Measurements from ENCODE around the gene ARHGAP35.
"Not testable (repeated sequence)": the region's sequence is repeated elsewhere in the genome, so short reads cannot be mapped to it uniquely, and the experiment has no call there.

Gene ARHGAP35

DNA sequence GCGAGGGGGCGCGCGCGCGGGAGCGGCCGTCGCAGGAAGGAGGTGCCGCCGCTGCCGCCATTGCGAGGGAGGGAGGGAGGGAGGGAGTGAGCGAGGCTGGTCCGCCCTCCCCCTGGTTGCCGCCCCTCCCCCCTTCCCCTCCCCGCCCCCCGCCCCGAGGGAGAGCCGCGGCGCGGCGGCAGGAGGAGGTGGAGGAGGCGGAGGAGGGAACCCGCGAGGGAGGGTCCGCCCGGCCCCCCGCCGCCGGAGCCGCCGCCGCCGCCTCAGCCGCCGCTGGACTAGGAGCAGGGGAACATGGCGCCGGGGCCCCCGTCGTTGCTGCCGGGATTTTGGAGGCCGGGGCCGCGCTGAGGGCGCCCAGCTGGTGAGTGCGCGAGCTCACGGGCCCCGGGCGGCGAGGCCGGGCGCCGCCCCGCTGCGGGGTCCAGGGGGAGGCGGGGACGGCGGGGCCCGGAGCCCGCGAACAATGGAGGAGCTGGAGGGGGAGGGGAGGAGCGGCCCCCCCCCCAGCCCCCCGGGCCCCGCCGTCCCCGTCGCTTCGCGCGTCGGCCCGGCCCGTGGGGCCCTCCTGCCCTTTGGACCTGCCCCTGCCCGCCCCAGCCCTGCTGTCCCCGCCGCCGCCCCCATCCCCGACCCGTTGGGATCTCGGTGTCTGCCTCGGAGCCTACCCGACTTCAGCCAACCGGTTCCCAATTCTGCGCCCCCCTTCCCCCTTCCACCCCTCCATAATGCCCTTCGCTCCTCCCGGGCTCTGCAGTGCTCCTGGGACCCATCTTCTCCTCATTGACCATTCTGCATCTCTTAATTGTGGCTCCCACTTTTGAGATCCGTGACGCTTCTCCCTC lies at the start of gene ARHGAP35:
ARHGAP35 (plus strand) TSS at position 152 of the 845 bp plus-strand sequence. CDS start 57,679 bp downstream, outside the sequence.
- no peak for DNase-seq (ENCODE audit: low read depth)

DNA sequence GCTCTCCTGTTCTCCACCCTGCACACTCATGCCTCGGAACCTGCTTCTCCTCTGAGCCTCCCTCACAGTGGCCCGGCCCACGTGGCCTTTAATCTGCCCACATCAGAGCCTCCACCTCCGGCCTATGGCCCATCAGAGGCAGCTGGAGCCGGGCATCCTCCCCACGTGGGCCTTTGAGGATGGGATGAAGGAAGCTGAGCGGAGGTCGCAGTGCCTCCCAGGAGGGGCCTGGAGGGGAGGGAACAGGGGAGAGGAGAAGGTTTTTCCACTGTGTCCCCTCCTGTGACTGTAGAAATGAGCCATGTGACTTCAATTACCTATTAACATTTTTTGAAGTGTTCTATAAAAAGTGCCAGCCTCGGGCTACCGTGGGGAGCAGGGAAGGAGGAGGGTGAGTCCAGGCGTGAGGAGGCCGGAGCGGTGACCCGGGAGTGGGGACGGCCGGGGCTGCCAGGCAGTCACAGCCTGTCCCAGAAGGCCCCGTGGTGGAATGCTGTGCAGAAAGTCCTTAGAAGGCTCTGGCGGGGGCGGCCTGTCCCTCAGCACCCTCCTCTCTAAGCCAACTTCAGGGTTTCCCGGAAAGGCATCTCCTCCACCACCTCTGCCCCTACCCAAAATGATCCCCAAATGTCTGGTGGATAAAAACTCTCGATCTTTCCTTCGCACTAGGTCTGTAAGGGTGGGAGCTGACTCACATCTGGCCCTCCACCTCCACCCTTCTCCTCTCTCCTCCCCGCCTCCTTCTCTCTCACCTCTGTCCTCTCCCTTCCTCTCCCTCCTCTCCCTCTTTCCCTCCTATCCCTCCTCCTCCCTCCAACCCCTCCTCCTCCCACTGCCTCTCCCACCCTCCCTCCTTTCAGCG lies 47.6 kb upstream of the ARHGAP35 start:
- no peak for DNase-seq (ENCODE audit: low read depth)

DNA sequence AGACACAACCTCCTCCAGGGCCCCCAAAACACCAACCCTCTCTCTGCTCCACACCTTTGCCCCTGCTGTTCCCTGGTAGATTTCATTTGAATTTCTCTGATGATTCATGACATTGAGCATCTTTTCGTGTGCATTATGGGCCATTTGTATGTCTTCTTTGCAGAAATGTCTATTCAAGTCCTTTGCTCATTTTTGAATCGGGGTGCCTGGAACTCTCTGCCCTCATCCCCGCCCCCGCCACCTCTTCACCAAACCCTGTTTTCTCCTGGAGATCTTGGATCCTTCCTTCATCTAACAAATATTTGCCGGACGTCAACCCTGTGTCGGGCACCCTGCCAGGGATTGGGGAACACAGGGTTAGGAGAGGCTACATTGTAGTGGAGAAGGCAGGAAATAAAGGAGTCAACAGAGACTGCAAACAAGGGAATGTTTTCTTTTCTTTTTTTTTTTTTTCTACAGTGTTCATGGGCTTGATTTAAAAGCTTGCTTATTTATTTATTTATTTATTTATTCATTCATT lies 46.9 kb upstream of the ARHGAP35 start:
- DNase-seq (ENCODE audit: low read depth): no peak

DNA sequence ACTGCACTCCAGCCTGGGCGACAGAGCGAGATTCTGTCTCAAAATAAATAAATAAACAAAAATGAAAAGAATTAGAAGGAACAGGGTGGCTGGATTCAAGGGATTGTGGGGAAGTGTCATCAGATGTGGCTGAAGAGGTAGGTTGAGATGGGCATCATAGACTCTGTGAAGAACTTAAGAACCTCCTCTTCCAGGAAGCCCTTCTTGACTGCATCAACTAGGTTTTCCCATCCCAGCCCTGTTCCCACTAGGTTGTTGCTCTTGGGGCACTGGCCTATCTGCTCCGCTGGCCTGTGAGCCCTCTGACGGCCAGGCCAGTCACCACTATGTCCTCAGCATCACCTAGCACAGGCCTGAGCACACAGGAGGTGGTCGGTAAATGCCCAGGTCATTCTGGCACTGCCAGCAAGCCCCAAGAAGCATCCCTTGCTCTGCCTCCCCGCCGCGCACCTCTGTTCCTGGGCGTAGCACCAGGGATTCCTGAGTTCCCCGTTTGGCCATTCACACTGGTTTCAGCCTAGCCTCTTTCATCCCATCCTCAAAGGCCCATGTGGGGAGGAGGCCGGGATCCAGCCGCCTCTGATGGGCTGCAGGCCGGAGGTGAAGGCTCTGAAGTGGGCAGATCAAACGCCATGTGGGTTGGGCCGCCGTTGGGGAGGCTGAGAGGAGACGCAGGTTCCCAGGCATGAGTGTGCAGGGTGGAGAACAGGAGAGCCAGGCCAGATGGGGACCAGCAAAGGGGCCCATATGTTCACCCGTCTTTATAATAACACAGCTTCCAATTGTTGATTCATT lies 44.8 kb upstream of the ARHGAP35 start:
- no peak for DNase-seq (ENCODE audit: low read depth)

DNA sequence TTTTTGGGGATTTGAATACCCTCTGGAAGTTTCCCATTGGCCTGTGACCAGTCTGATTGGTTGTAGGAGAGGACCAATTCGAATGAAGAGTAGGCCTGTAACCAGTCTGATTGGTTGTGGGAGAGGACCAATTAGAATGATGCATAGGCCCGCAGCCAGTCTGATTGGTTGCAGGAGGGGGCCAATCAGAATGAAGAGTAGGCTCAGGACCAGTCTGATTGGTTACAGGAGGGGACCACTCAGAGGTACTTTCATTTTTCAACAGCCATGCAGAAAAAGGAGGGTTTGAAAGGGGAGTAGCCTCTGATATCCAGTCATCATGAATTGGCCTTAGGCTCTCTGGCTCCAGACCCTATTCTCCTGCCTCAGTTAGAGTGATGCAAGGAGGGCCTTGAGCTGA lies 42.0 kb upstream of the ARHGAP35 start:
- DNase-seq (ENCODE audit: low read depth): peak; percentile 12

DNA sequence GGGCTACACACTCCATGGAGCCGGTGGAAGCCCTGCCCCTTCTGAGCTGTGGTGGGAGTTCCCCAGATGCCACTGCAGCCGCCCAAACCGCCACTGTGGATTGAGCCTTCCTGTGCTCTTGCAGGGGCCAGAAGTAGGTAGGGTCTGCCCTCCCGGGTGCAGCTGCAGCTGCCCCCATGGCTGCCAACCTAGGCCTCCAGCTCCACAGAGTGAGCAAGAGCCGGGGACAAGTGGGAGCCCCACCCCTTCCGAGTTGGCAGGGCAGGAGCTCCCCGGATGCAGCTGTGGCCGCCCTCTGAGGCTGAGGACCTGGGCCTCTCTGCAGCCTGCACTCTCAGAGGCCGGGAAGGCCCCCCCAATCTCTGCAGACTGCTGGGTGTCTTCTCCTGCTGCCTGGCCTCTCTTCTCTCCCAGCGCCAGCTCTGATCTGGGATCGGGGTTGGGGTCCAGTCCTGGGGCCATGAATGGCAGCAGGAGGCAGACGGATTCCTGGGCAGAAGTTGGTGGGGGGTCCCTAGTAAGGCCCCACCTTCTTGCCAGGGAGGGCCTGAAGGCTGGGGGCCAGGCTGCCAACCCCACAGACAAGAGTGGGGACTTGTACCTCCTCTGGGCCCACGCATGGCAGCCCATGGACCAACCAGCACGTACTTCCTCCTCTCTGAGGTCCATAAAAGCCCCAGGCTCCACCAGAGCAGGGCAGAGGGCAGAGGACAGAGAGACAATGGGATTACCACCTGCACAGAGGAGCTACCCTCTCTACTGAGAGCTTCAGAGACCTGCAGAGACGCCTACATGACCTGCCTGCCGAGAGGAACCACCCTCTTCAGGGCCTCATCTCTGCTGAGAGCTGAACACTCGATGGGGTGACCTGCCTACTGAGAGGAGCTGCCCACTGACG lies 39.0 kb upstream of the ARHGAP35 start:
- DNase-seq (ENCODE audit: low read depth): peak; percentile 54

DNA sequence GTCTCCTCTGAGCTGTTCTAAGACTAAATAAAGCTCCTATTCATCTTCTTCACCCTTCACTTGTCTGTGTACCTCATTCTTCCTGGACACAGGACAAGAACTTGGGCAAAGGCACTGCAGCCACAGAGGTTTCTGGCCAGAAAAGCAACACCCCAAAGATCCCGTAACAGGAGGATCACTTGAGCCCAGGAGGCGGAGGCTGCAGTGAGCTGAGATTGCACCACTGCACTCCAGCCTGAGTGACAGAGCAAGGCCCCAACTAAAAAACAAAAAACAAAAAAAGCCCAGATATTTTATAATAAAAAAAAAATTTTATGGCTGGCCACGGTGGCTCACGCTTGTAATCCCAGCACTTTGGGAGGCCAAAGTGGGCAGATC lies 38.4 kb upstream of the ARHGAP35 start:
- not testable (repeated sequence) for DNase-seq (ENCODE audit: low read depth)

DNA sequence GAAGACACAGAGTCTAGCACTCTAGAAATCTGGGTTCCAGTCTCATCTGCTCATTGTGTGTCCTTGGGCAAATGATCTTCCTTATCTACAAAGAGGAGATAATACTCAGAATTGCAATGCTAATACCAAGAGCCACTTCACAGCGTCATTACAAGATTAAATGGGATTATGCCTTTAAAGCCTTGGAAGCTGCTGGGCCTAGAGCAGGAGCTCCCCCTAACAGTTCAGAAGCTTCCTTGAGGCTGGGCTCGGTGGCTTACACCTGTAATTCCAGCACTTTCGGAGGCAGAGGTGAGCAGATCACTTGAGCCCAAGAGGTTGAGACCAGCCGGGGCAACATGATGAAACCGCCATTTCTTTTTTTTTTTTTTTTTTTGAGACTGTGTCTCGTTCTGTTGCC lies 37.7 kb upstream of the ARHGAP35 start:
- DNase-seq (ENCODE audit: low read depth): no peak

DNA sequence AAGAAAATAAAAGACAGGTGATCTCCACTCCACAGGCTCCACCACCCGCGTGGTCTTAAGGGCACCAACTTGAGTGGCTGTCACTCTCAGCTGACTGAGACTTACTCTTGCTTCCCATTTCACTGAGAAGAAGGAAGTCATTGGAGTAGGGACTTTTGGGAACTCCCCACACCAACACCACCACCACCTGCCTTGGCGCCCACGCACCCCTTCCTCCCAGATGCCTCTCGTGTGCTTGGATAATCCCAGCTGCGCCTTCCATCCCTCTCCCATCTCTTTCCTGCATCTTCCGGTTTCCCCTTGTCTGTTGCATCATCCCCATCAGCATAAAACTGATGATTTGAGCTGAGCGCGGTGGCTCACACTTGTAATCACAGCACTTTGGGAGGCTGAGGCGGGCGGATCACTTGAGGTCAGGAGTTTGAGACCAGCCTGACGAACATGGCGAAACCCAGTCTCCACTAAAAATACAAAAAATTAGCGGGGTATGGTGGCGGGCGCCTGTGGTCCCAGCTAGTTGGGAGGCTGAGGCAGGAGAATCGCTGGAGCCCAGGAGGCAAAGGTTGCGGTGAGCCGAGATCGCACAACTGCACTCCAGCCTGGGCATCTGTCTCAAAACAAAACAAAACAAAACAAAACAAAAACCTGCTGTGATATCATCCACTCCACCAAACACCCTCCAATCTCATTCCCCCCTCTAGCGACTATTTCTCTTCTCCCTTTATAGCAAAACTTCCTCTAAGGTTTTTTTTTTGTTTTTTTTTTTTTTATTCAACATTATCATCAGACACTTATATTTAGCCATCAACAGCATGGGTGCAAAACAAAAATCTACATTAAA lies 35.7 kb upstream of the ARHGAP35 start:
- no peak for DNase-seq (ENCODE audit: low read depth)

DNA sequence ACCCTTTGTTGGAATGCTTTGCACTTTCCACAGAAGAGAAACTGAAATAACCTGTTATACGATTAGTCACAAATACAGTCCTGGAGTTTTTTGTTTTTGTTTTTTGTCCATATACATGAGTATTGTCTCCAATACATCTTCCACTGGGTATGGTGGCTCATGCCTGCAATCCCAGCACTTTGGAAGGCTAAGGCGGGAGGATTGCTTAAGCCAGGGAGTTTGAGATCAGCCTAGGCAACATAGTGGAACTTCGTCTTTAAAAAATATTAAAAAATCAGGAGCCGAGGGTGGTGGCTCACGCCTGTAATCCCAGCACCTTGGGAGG lies 35.1 kb upstream of the ARHGAP35 start:
- DNase-seq (ENCODE audit: low read depth): no peak

DNA sequence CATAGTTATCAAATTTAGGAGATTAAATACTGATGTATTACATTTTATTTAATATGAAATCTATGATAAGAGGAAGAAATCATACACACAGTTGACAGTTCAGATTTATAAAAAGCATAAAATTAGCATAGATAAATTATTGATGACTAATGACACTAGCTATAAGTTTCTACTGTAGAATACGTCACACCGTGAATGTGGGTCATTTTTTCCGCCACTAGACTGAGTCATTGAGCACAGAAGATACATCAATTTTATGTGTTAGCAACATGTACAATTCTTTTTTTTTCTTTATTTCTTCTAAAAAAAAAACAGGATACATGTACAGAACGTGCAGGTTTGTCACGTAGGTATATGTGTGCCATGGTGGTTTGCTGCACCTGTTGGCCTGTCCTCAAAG lies 32.3 kb upstream of the ARHGAP35 start:
- peak; percentile 43 for DNase-seq (ENCODE audit: low read depth)

DNA sequence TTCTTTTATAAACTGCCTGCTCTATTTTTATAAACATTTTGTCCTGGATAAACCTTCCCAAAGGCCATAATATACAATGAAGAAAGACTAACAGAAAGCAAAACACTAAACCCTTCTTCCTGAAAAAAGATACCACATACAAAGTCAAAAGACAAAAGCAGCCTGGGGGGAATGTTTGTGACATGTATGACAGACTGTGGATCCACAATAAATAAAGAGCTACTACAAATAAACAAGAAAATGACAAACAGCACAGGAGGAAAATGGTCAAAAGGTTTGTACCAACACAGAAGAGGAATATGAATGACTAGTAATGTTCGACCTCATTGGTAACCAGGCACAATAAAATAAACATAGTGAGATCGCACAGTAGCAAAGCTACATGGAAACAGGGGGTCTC lies 29.9 kb upstream of the ARHGAP35 start:
- no peak for DNase-seq (ENCODE audit: low read depth)

DNA sequence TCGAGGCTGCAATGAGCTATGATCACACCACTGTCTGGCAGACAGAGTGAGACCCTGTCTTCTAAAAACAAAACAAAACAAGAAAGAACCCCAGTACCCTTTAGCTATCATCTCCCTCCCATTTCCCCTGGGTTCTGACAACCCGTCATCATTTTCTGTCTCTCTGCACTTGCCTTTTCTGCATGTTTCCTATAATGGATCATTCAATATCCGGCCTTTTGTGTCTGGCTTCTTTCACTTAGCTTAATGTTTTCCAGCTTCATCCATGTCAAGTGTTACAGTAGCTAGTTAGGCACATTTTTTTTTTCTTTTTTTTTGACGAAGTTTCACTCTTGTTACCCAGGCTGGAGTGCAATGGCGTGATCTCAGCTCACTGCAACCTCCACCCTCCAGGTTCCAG lies 26.7 kb upstream of the ARHGAP35 start:
- no peak for DNase-seq (ENCODE audit: low read depth)

DNA sequence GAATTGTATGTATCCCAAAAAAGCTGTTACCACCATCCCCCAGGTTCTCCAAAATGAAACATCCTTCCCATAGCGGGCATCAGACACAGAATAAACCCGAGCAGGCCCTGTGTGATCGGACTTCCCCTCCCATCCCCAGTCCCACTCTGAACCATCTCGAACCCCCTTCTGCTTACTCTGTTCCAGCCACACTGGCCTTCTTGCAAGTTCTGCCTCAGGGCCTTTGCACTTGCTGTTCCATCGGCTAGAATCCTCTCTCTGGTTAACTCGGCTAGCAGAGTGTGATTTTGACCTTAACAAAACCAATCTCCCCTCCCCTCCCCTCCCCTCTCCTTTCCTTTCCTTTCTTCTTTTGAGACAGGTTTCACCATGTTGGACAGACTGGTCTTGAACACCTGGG lies 25.8 kb upstream of the ARHGAP35 start:
- DNase-seq (ENCODE audit: low read depth): no peak

DNA sequence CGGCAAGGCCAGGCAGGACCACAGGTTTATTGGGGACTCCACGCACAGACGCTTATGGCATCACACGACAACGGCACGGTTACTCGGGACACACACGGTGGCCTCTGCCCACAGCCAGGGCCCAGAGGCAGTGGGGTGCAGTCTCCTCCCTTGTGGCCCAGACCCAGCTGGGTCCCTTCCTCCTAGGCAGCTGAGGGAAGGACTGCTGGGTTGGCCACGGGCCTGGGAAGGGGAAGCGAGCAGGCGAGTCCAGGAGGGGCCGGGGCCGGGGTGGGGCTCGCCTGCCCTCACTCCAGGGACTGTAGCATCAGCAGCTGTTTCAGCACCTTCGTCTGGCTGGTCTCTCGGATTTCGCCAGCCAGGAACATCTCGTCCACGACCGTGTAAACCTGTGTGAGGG lies 22.6 kb upstream of the ARHGAP35 start:
- no peak for DNase-seq (ENCODE audit: low read depth)

DNA sequence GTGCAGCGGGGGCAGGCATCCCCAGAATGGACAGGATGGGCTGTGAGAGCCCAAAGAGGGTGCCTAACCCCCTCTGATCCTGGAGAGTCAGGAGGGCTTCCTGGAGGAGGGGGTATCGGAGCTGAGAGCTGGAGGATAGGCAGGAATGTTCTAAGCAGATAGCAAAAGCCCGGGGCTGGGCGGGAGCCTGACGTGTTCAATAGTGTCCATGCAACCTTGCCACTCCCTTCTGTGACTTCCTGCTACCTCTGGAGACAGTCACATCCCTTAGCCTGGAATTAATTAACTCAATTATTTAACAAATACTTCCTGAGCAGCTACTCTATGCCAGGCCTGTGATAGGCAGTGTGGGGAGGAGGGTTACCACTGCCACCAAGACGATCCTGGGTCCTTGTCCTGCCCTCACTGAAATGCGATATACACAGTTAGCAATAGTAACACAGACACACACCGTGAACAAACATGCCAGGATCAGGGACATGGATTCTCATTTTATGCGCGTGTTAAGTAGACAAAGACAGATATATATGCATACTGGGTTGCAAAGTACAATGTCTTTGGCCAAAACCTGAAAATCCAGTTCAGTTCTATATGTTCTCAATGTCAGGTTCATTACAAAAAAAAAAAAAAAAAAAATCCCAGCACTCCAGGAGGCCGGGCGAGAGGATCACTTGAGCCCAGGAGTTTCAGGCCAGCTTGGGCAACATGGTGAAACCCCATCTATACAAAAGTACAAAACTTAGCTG lies 20.9 kb upstream of the ARHGAP35 start:
- no peak for DNase-seq (ENCODE audit: low read depth)

DNA sequence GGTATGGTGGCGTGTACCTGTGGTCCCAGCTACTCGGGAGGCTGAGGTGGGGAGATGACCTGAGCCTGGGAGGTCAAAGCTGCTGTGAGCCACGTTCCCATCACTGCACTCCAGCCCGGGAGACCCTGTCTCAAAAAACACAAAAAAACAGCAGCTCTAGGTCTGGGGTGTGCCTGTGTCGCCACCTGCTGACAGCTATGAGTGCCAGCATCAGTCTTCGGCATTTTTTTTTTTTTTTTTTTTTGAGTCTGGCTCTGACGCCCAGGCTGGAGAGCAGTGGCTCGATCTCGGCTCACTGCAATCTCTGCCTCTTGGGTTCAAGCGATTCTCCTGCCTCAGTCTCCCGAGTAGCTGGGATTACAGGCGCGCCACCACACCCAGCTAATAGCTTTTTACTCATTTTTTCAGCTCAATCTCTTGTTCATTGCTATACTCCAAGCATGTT lies 20.3 kb upstream of the ARHGAP35 start:
- DNase-seq (ENCODE audit: low read depth): no peak

DNA sequence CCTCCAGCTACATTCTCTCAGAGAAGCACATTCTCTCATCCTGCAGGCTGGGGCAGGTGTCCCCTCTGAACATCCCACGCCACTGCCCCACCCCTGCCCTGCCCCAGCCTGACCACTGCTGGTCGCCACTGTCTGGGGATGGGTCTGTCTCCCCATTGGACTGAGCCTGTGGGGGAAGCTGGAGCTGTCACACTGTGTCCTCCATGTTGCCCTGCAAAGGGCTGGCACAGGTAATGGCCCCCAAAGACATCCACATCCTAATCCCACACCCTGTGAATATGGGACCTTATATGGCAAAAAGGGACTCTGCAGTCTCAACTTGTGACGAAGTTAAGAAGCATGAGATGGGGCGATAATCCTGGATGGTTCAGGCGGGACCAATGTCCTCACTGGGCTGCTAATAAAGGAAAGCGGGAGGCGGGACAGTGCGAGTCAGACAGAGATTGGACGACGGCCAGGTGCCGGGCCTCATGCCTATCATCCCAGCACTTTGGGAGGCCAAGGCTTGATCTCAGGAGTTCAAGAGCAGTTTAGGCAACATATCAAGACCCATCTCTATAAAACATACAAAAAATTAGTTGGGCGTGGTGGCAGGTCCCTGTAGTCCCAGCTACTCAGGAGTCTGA lies 19.2 kb upstream of the ARHGAP35 start:
- no peak for DNase-seq (ENCODE audit: low read depth)

DNA sequence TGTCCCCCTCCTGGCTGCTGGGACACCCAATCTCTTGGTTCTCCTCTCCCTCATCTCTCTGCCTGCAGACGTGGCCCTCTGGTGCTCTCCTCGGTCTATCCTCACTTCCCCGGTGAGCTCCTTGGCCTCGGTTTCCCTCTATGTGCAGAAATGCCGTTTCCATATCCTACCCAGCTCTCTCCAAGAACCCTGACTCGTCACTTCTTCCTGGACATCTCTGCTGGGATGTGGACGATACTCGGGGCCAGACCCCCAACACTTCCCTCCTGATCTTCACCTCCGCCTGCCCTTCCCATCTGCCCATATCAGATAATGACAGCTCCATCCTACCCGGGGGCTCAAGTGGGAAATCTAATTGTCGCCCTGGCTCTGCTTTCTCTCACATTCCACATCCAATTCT lies 18.0 kb upstream of the ARHGAP35 start:
- DNase-seq (ENCODE audit: low read depth): no peak
